ENCODE measurements around the gene WIPF2.

DNA sequence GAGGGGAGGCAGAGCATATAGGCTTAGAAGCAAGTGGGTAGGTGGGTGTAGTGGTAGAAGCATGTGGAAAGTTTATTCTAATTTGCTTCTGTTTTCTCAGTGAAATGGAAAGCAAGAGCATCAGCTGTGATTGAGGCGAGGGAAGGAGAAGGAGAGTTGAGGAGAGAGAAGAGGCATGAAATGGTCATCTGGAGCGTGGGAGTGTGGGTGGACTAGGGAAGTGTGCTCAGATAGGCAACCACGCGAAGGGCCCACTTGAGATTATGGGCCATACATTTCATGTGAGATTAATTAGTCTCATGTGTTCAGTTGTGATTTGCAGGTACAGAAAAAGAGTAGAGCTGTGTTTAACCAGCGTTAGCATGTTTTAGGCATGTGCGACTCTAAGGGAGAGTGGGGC, 47.8 kb downstream of the WIPF2 start:
- TF ChIP-seq CTCF (IDR thresholded peaks at IDR 0.05) (no peak), POLR2A (IDR thresholded peaks at IDR 0.05) (no peak)

Data from ovary (tissue), 3 donors.